Trophoblast cell (in vitro differentiated cells and primary cell): ENCODE data around the gene UGT1A6.

Experiments
- DNase-seq, 2 donors: peaks; one replicate each; pipeline ENCODE4 v3.0.0-alpha.2; 2016
- H2AFZ ChIP-seq: 2 replicates; pipeline ENCODE4 v1.6.1; 2013; ENCODE audit warnings: low read length, moderate library complexity, mild to moderate bottlenecking; ENCODE audit not compliant: insufficient read depth, poor library complexity
- H2AK5ac ChIP-seq: 2 replicates; pipeline ENCODE4 v1.6.1; 2013; ENCODE audit warnings: mild to moderate bottlenecking, low read length
- H2BK120ac ChIP-seq: 2 replicates; pipeline ENCODE4 v1.6.1; 2013; ENCODE audit warnings: low read length, mild to moderate bottlenecking, moderate library complexity; ENCODE audit not compliant: insufficient read depth, poor library complexity
- H2BK12ac ChIP-seq: 2 replicates; pipeline ENCODE4 v1.6.1; 2013; ENCODE audit warnings: mild to moderate bottlenecking, low read length, moderate library complexity
- H2BK5ac ChIP-seq: 2 replicates; pipeline ENCODE4 v1.6.1; 2013; ENCODE audit warnings: low read length, low read depth, moderate library complexity, mild to moderate bottlenecking; ENCODE audit not compliant: poor library complexity
- H3K14ac ChIP-seq: 2 replicates; pipeline ENCODE4 v1.6.1; 2013; ENCODE audit warnings: mild to moderate bottlenecking, low read length
- H3K18ac ChIP-seq: 2 replicates; pipeline ENCODE4 v1.6.1; 2013; ENCODE audit warnings: mild to moderate bottlenecking, low read length
- H3K23ac ChIP-seq: 2 replicates; pipeline ENCODE4 v1.6.1; 2013; ENCODE audit warnings: low read length
- H3K27ac ChIP-seq: 2 replicates; pipeline ENCODE4 v1.5.1; 2013; ENCODE audit warnings: low read depth, mild to moderate bottlenecking, inconsistent platforms, low read length, moderate library complexity
- H3K27me3 ChIP-seq: 2 replicates; pipeline ENCODE4 v1.6.1; 2013; ENCODE audit warnings: inconsistent platforms, mild to moderate bottlenecking, low read length, moderate library complexity; ENCODE audit not compliant: insufficient read depth
- H3K36me3 ChIP-seq, 2 experiments: 1 replicate in 1 of 2; 2 replicates in 1 of 2; pipeline ENCODE4 v1.6.1; 2013; ENCODE audit warnings: low read length in 2 of 2, mild to moderate bottlenecking in 2 of 2, moderate library complexity in 1 of 2; ENCODE audit not compliant: insufficient read depth in 2 of 2, control insufficient read depth in 1 of 2
- H3K4ac ChIP-seq: 2 replicates; pipeline ENCODE4 v1.6.1; 2013; ENCODE audit warnings: low read depth, mild to moderate bottlenecking, low read length, moderate library complexity
- H3K4me1 ChIP-seq, 2 experiments: 1 replicate in 1 of 2; 2 replicates in 1 of 2; pipeline ENCODE4 v1.6.1; 2013; ENCODE audit warnings: low read length in 2 of 2, mild to moderate bottlenecking in 2 of 2, moderate library complexity in 1 of 2; ENCODE audit not compliant: insufficient read depth in 2 of 2, control insufficient read depth in 1 of 2
- H3K4me2 ChIP-seq: 2 replicates; pipeline ENCODE4 v1.6.1; 2013; ENCODE audit warnings: inconsistent platforms, mild to moderate bottlenecking, low read length, moderate library complexity
- H3K4me3 ChIP-seq: 2 replicates; pipeline ENCODE4 v1.5.1; 2013; ENCODE audit warnings: mild to moderate bottlenecking, low read depth, low read length, inconsistent platforms
- H3K79me1 ChIP-seq: one replicate; pipeline ENCODE4 v1.6.1; 2013; ENCODE audit warnings: low read length
- H3K79me2 ChIP-seq: 2 replicates; pipeline ENCODE4 v1.6.1; 2013; ENCODE audit warnings: low read length, mild to moderate bottlenecking; ENCODE audit not compliant: control insufficient read depth, insufficient read depth, poor library complexity
- H3K9ac ChIP-seq: 2 replicates; pipeline ENCODE4 v1.6.1; 2013; ENCODE audit warnings: mild to moderate bottlenecking, low read length
- H3K9me3 ChIP-seq: 2 replicates; pipeline ENCODE4 v1.6.1; 2013; ENCODE audit warnings: low read depth, mild to moderate bottlenecking, control low read depth, inconsistent platforms, low read length; ENCODE audit not compliant: insufficient read depth
- H4K12ac ChIP-seq: 2 replicates; pipeline ENCODE4 v1.6.1; 2013; ENCODE audit warnings: low read depth, mild to moderate bottlenecking, low read length, moderate library complexity
- H4K8ac ChIP-seq: 2 replicates; pipeline ENCODE4 v1.6.1; 2013; ENCODE audit warnings: low read depth, mild to moderate bottlenecking, low read length, moderate library complexity
- H4K91ac ChIP-seq: one replicate; pipeline ENCODE4 v1.6.1; 2013; ENCODE audit warnings: low read depth, mild to moderate bottlenecking, low read length, moderate library complexity
- WGBS: extraction: QIAGEN DNeasy Blood & Tissue Kit; methylation state at CpG from one replicate; pipeline ENCODE4 v1.1.7; 2013; ENCODE audit warnings: missing lambda C conversion rate; ENCODE audit not compliant: insufficient read length, insufficient coverage; ENCODE audit errors: extremely low coverage; 5-methylcytosine and 5-hydroxymethylcytosine counted together

UGT1A6 gene

GRCh38 chr2:233813236-233814055 lies 120.8 kb downstream of the UGT1A6 start:
- H3K27ac ChIP-seq: no peak overlapping the region
- H3K27me3 ChIP-seq: no peaks in the 10 kb centered on the region
- H2BK120ac ChIP-seq: no peak overlapping the region
- no peak overlapping the region for H4K12ac ChIP-seq
- no peak overlapping the region for H4K8ac ChIP-seq
- H3K36me3 ChIP-seq: no peaks in the 10 kb centered on the region
- H3K79me2 ChIP-seq: no peaks in the 10 kb centered on the region
- no peak overlapping the region for H3K18ac ChIP-seq
- H3K23ac ChIP-seq: no peak overlapping the region
- DNase-seq: no peak
- no CpG with 5 or more reads among the region's 3 CpGs for WGBS
- H2BK5ac ChIP-seq: no peak overlapping the region
- H3K14ac ChIP-seq: no peak overlapping the region
- no peak overlapping the region for H3K4ac ChIP-seq
- H3K4me2 ChIP-seq: no peak overlapping the region
- H2AK5ac ChIP-seq: no peak overlapping the region
- no peak overlapping the region for H4K91ac ChIP-seq
- H2BK12ac ChIP-seq: no peak overlapping the region
- no peak overlapping the region for H2AFZ ChIP-seq
- no peaks in the 10 kb centered on the region for H3K79me1 ChIP-seq
- H3K4me1 ChIP-seq: no peaks in the 10 kb centered on the region
- H3K9me3 ChIP-seq: peaks cover 10% of the 10 kb centered on the region
- no peak overlapping the region for H3K4me3 ChIP-seq
- H3K9ac ChIP-seq: no peak overlapping the region

GRCh38 chr2:233814056-233814835 lies 121.6 kb downstream of the UGT1A6 start:
- H4K8ac ChIP-seq: no peak overlapping the region
- no peak overlapping the region for H2BK120ac ChIP-seq
- no peak overlapping the region for H3K4ac ChIP-seq
- peak in 1 of 2 donors; percentile 3 for DNase-seq
- H3K36me3 ChIP-seq: no peaks in the 10 kb centered on the region
- WGBS: no CpG with 5 or more reads among the region's 2 CpGs
- peaks cover 7% of the 10 kb centered on the region for H3K9me3 ChIP-seq
- no peaks in the 10 kb centered on the region for H3K79me2 ChIP-seq
- no peak overlapping the region for H2BK12ac ChIP-seq
- H3K18ac ChIP-seq: no peak overlapping the region
- H2BK5ac ChIP-seq: no peak overlapping the region
- no peak overlapping the region for H3K4me3 ChIP-seq
- H3K79me1 ChIP-seq: no peaks in the 10 kb centered on the region
- H2AFZ ChIP-seq: no peak overlapping the region
- H3K4me2 ChIP-seq: no peak overlapping the region
- no peak overlapping the region for H4K12ac ChIP-seq
- no peak overlapping the region for H3K14ac ChIP-seq
- H4K91ac ChIP-seq: no peak overlapping the region
- H3K4me1 ChIP-seq: no peaks in the 10 kb centered on the region
- H3K9ac ChIP-seq: no peak overlapping the region
- no peaks in the 10 kb centered on the region for H3K27me3 ChIP-seq
- no peak overlapping the region for H2AK5ac ChIP-seq
- no peak overlapping the region for H3K23ac ChIP-seq
- H3K27ac ChIP-seq: no peak overlapping the region

- H2BK5ac ChIP-seq: no peak overlapping the region
- no peaks in the 10 kb centered on the region for H3K36me3 ChIP-seq
- no CpG with 5 or more reads among the region's 6 CpGs for WGBS
- no peak overlapping the region for H3K4me2 ChIP-seq
- no peak overlapping the region for H3K23ac ChIP-seq
- peaks cover 11% of the 10 kb centered on the region for H3K9me3 ChIP-seq
- no peak overlapping the region for H4K8ac ChIP-seq
- H2BK120ac ChIP-seq: no peak overlapping the region
- H2AFZ ChIP-seq: no peak overlapping the region
- H3K27ac ChIP-seq: no peak overlapping the region
- no peak overlapping the region for H4K91ac ChIP-seq
- H3K9ac ChIP-seq: no peak overlapping the region
- no peaks in the 10 kb centered on the region for H3K79me1 ChIP-seq
- H2AK5ac ChIP-seq: no peak overlapping the region
- H3K18ac ChIP-seq: no peak overlapping the region
- no peak overlapping the region for H4K12ac ChIP-seq
- H3K14ac ChIP-seq: no peak overlapping the region
- no peak overlapping the region for H3K4me3 ChIP-seq
- no peak overlapping the region for H3K4ac ChIP-seq
- no peaks in the 10 kb centered on the region for H3K4me1 ChIP-seq
- DNase-seq: peak in 1 of 2 donors; percentile 28
- H3K27me3 ChIP-seq: no peaks in the 10 kb centered on the region
- H3K79me2 ChIP-seq: no peaks in the 10 kb centered on the region
- no peak overlapping the region for H2BK12ac ChIP-seq
These were observed 123.2 kb downstream of the UGT1A6 start for GRCh38 chr2:233815861-233816260.

- Histone ChIP-seq H3K4me1 (no peaks in the 10 kb centered on the region), H2BK12ac (no peak overlapping the region), H3K9me3 (peaks cover 7% of the 10 kb centered on the region), H3K27me3 (no peaks in the 10 kb centered on the region), H3K79me2 (no peaks in the 10 kb centered on the region), H3K9ac (no peak overlapping the region), H3K23ac (no peak overlapping the region), H2AFZ (no peak overlapping the region), H3K79me1 (no peaks in the 10 kb centered on the region), H4K8ac (no peak overlapping the region), H2AK5ac (no peak overlapping the region), H3K14ac (no peak overlapping the region), H4K91ac (no peak overlapping the region), H4K12ac (no peak overlapping the region), H3K27ac (no peak overlapping the region), H2BK120ac (no peak overlapping the region), H3K4me3 (no peak overlapping the region), H3K4ac (no peak overlapping the region), H3K36me3 (no peaks in the 10 kb centered on the region), H3K18ac (no peak overlapping the region), H2BK5ac (no peak overlapping the region), H3K4me2 (no peak overlapping the region)
- no peak for DNase-seq
- WGBS: no CpG with 5 or more reads among the region's 2 CpGs
These were observed 123.6 kb downstream of the UGT1A6 start for GRCh38 chr2:233816334-233816733.
